Left lung (tissue), 10 donors: ENCODE results near the gene ZNF483. TPM values are rescaled to one million over a fixed set of nuclear protein-coding genes. Genes with fewer than 3 reads are reported as not detected.
A peak's percentile ranks its signal among the peaks of the same experiment; 100 is the strongest.
"Not testable (repeated sequence)": the region's sequence is repeated elsewhere in the genome, so short reads cannot be mapped to it uniquely, and the experiment has no call there.

Experiments used
- ATAC-seq: fragments of 200-7000 bp; cut with Tn5 transposase; one replicate; pipeline ENCODE4 v1.9.1; 2020; ENCODE audit warnings: moderate library complexity
- DNase-seq, 4 donors: peaks; one replicate each; pipeline ENCODE4 v3.0.0-alpha.2; 2013 to 2020
- H3K27ac ChIP-seq, 2 donors: fragments of 200-600 bp; sonication (generic) in 1 of 2; one replicate each; pipeline versions ENCODE4 v1.5.0 to v1.8.0; 2020 to 2021
- H3K27me3 ChIP-seq, 2 donors: fragments of 200-600 bp; sonication (generic) in 1 of 2; one replicate each; pipeline versions ENCODE4 v1.5.0 to v1.8.0; 2020 to 2021
- H3K36me3 ChIP-seq, 2 donors: fragments of 200-600 bp; sonication (generic) in 1 of 2; one replicate each; pipeline versions ENCODE4 v1.5.0 to v1.8.0; 2020 to 2021
- H3K4me1 ChIP-seq, 2 donors: fragments of 200-600 bp; one replicate each; pipeline ENCODE4 v1.8.0; 2021
- H3K4me3 ChIP-seq, 2 donors: fragments of 200-600 bp; sonication (generic) in 1 of 2; one replicate each; pipeline versions ENCODE4 v1.5.0 to v1.8.0; 2020 to 2021; ENCODE audit warnings: mild to moderate bottlenecking in 1 of 2
- H3K9me3 ChIP-seq, 2 donors: fragments of 200-600 bp; sonication (generic) in 1 of 2; one replicate each; pipeline versions ENCODE4 v1.5.0 to v1.8.0; 2020 to 2021
- intact Hi-C, 2 donors: fragments of 100-400 bp; cut with DNase I; formaldehyde crosslinking; loops; one replicate each; pipeline versions ENCODE4 v1.11.2 to v1.14.2; 2022
- polyA plus RNA-seq, 6 donors: library from polyadenylated mRNA; unstranded; fragments of 120-200 nt; gene quantifications; one replicate each; pipeline ENCODE4 v1.2.1, GENCODE V29; 2013; ENCODE audit not compliant: insufficient read length in 6 of 6
- total RNA-seq, 2 donors: library from RNA; stranded (reverse); fragmentation: NEBNext Ultra II Directional; extraction: Animal tissue kit (Norgen Biotek cat#: 25700); gene quantifications; one replicate each; pipeline ENCODE4 v1.2.1, GENCODE V29; 2021
- TF ChIP-seq, protein P1 (sequence below), 2 donors: fragments of 200-600 bp; sonication (generic) in 1 of 2; IDR thresholded peaks; one replicate each; pipeline versions ENCODE4 v1.5.0 to v1.8.0; 2021; ENCODE audit warnings: antibody characterized with exemption in 2 of 2
- donor health status: DM: no; HTN: yes; CAD: no.
- donor health status: DM: no; HTN: no; CAD: no.

Gene ZNF483
- total and polyA plus RNA-seq, 8 donors, result 2.1 to 7.5 (median 3.7) TPM

GRCh38 chr9:111566234-111566633 is 41.3 kb downstream of the ZNF483 start:
- Histone ChIP-seq H3K4me3 (no peak overlapping the region), H3K27me3 (no peaks in the 10 kb centered on the region), H3K36me3 (peaks cover 7 to 100% of the 10 kb centered on the region in 2 donors), H3K9me3 (peaks cover 0 to 38% of the 10 kb centered on the region in 2 donors), H3K4me1 (no peaks in the 10 kb centered on the region), H3K27ac (no peak overlapping the region)
- peak in 2 of 4 donors; percentile 24 to 65 for DNase-seq
- ATAC-seq, result no peak
- TF ChIP-seq, protein P1, sequence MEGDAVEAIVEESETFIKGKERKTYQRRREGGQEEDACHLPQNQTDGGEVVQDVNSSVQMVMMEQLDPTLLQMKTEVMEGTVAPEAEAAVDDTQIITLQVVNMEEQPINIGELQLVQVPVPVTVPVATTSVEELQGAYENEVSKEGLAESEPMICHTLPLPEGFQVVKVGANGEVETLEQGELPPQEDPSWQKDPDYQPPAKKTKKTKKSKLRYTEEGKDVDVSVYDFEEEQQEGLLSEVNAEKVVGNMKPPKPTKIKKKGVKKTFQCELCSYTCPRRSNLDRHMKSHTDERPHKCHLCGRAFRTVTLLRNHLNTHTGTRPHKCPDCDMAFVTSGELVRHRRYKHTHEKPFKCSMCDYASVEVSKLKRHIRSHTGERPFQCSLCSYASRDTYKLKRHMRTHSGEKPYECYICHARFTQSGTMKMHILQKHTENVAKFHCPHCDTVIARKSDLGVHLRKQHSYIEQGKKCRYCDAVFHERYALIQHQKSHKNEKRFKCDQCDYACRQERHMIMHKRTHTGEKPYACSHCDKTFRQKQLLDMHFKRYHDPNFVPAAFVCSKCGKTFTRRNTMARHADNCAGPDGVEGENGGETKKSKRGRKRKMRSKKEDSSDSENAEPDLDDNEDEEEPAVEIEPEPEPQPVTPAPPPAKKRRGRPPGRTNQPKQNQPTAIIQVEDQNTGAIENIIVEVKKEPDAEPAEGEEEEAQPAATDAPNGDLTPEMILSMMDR (IDR thresholded peaks at IDR 0.05), result no peak
- intact Hi-C loops, result no loop called here

GRCh38 chr9:111568127-111568526 is 43.1 kb downstream of the ZNF483 start:
- Histone ChIP-seq H3K9me3 (peaks cover 0 to 38% of the 10 kb centered on the region in 2 donors), H3K36me3 (peaks cover 7 to 100% of the 10 kb centered on the region in 2 donors)
- intact Hi-C loops, DNase-seq, ATAC-seq, H3K4me3 ChIP-seq, H3K4me1 ChIP-seq, H3K27ac ChIP-seq, H3K27me3 ChIP-seq: not testable (repeated sequence)

DNA sequence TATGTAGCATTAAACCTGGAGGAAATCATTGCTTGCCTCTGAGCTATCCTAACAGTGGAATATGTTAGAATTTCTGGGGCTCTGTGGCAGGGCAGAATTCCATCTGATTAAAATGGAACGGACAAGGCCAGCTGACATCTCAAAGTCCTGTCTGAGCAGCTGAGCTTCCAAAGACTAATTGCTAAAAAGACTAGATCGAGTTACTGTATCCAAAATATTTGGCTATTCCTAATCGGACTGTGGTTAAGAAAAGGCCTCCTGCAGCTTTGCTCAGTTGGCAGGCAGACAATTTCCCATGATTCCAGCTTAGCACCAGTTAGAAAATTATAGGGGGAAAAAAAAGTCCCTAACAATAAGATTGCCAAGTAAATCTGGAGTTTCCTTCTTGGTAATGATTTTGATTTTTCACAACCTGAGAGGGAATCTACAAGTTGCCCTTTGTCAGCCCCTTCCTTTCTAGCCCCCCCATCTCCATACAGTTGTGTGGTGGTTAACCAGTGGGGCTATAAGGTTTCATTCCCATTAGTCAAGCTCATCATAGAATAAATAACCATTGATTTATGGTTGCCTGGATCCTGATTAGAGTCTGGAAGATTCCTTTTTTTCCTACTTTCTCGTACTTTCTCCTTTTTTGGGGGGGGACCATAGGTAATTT is 48.1 kb downstream of the ZNF483 start:
- ATAC-seq (peak; percentile 49), DNase-seq (peak in 3 of 4 donors; percentile 35 to 58 (median 38))
- no peak overlapping the region for H3K27ac ChIP-seq
- H3K36me3 ChIP-seq, result peaks cover 7 to 100% of the 10 kb centered on the region in 2 donors
- H3K4me1 ChIP-seq, result no peaks in the 10 kb centered on the region
- no peak overlapping the region for H3K4me3 ChIP-seq
- TF ChIP-seq, protein P1 (IDR thresholded peaks at IDR 0.05), result no peak
- no peaks in the 10 kb centered on the region for H3K27me3 ChIP-seq
- H3K9me3 ChIP-seq, result peaks cover 0 to 21% of the 10 kb centered on the region in 2 donors
- intact Hi-C loops, result no loop called here

- no peak overlapping the region for H3K27ac ChIP-seq
- no peaks in the 10 kb centered on the region for H3K27me3 ChIP-seq
- intact Hi-C loops, result no loop called here
- no peaks in the 10 kb centered on the region for H3K4me1 ChIP-seq
- H3K4me3 ChIP-seq, result no peak overlapping the region
- no peak for ATAC-seq
- H3K9me3 ChIP-seq, result no peaks in the 10 kb centered on the region
- peaks cover 0 to 66% of the 10 kb centered on the region in 2 donors for H3K36me3 ChIP-seq
- TF ChIP-seq, protein P1 (IDR thresholded peaks at IDR 0.05), result no peak
- no peak for DNase-seq
Observed at GRCh38 chr9:111582888-111583287, 57.9 kb downstream of the ZNF483 start.

- intact Hi-C loops, result no loop called here
- no peaks in the 10 kb centered on the region for H3K4me1 ChIP-seq
- DNase-seq, result no peak
- H3K9me3 ChIP-seq, result no peaks in the 10 kb centered on the region
- TF ChIP-seq, protein P1 (IDR thresholded peaks at IDR 0.05), result no peak
- H3K27me3 ChIP-seq, result no peaks in the 10 kb centered on the region
- no peak overlapping the region for H3K27ac ChIP-seq
- ATAC-seq, result no peak
- H3K36me3 ChIP-seq, result peaks cover 0 to 44% of the 10 kb centered on the region in 2 donors
- no peak overlapping the region for H3K4me3 ChIP-seq
Observed at GRCh38 chr9:111586378-111586777, 61.4 kb downstream of the ZNF483 start.

GRCh38 chr9:111588846-111589245 is 63.9 kb downstream of the ZNF483 start:
- Histone ChIP-seq H3K4me3 (no peak overlapping the region), H3K4me1 (no peaks in the 10 kb centered on the region), H3K36me3 (peaks cover 0 to 48% of the 10 kb centered on the region in 2 donors), H3K27me3 (no peaks in the 10 kb centered on the region), H3K9me3 (no peaks in the 10 kb centered on the region), H3K27ac (no peak overlapping the region)
- intact Hi-C loops, result no loop called here
- DNase-seq (no peak), ATAC-seq (no peak)
- TF ChIP-seq, protein P1 (IDR thresholded peaks at IDR 0.05), result no peak
